ENCODE data around the gene RSU1. TPM values are rescaled to one million over a fixed set of nuclear protein-coding genes. Genes with fewer than 3 reads are reported as not detected.

RSU1 gene
- total RNA-seq, 2 experiments from 2014 or later: 69.5 to 72.7 TPM

DNA sequence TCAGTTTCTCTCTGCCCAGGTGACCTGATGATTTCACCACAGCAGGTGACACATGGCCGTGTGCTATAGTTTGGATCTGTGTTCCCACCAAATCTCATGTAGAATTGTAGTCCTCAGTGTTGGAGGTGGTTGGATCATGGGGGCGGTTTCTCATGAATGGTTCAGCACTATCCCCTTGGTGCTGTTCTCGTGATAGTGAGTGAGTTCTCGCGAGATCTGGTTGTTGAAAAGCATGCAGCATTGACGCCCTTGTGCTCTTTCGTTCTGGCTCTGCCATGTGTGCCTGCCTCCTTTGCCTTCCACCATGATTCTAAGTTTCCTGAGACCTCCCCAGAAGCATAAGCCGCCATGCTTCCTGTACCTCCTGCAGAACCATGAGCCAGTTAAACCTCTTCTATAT, 210.3 kb downstream of the RSU1 start:
- no peak overlapping the region for H3K4me3 Mint-ChIP-seq
- POLR2A ChIA-PET: no interaction called here
- ATAC-seq (ENCODE audit: low read depth) (no peak), DNase-seq (no peak)
- H3K4me1 Mint-ChIP-seq: no peaks in the 10 kb centered on the region
- peaks cover 8% of the 10 kb centered on the region for H3K36me3 Mint-ChIP-seq
- peaks cover 1% of the 10 kb centered on the region for H3K9me3 Mint-ChIP-seq
- H3K27ac Mint-ChIP-seq: no peak overlapping the region
- H3K27me3 Mint-ChIP-seq: no peaks in the 10 kb centered on the region

GRCh38 chr10:16606421-16606820, 210.8 kb downstream of the RSU1 start:
- POLR2A ChIA-PET: no interaction called here
- H3K36me3 Mint-ChIP-seq: peaks cover 8% of the 10 kb centered on the region
- no peaks in the 10 kb centered on the region for H3K4me1 Mint-ChIP-seq
- H3K4me3 Mint-ChIP-seq: no peak overlapping the region
- no peak for ATAC-seq (ENCODE audit: low read depth)
- no peaks in the 10 kb centered on the region for H3K27me3 Mint-ChIP-seq
- H3K9me3 Mint-ChIP-seq: peaks cover 1% of the 10 kb centered on the region
- DNase-seq: no peak
- no peak overlapping the region for H3K27ac Mint-ChIP-seq

DNA sequence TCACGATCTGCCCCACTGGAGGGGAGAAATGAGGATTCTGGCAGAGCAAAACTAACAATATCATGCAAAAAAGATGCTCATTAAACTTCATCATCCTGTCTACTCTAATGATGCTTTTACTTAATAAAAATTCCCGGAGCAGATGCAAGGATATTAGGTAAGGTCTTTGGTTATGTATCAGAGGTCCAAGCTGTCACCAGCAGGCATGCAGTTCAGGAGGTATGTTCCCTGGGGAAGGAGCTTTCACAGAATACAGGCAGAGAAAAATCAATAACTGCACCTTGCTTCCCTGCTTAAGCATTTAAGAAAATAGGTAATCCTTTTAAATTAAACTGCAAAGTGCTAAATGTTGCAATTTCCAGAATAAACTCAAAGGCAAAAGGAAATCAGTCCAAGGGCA, 213.9 kb downstream of the RSU1 start:
- no peak overlapping the region for H3K4me3 Mint-ChIP-seq

DNA sequence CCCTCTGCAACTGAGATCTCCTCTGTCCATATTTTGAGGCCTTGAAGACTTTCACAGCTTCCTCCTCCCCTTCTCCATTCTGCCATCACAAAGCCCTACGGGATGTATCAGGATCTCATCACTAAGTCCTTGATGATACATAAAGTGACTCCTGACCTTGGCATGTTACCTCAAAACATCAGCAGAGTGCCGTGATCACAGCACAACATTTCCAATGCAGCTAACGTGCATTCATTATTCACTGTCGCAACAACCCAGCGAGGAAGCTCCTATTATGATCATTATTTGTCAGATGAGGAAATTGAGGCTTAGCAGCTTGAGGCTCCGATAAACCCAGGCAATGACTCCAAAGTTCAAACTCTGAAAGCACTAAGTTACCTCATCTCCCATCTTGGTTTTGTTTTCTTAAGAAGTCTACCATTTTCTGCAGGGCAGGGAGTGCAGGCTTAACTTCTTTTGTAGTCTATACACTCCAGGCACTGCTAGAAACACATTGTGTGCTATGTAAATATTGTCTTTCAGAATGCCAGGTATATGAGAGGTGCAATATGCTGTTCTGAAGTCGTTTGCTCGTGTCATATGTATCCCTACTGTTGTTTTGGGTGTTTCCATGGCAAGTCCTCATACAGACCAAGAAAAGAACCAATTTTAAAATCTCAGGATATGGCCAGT, 215.0 kb downstream of the RSU1 start:
- H3K9me3 Mint-ChIP-seq: no peaks in the 10 kb centered on the region
- ATAC-seq (ENCODE audit: low read depth): no peak
- no peaks in the 10 kb centered on the region for H3K27me3 Mint-ChIP-seq
- no peaks in the 10 kb centered on the region for H3K4me1 Mint-ChIP-seq
- POLR2A ChIA-PET: no interaction called here
- no peak overlapping the region for H3K4me3 Mint-ChIP-seq
- peaks cover 10% of the 10 kb centered on the region for H3K36me3 Mint-ChIP-seq
- no peak overlapping the region for H3K27ac Mint-ChIP-seq
- DNase-seq: no peak

More for the DNA sequence above, 213.9 kb downstream of the RSU1 start:
- H3K4me1 Mint-ChIP-seq: no peaks in the 10 kb centered on the region
- no peaks in the 10 kb centered on the region for H3K27me3 Mint-ChIP-seq
- DNase-seq (no peak), ATAC-seq (ENCODE audit: low read depth) (no peak)
- H3K36me3 Mint-ChIP-seq: peaks cover 10% of the 10 kb centered on the region
- H3K27ac Mint-ChIP-seq: no peak overlapping the region
- H3K9me3 Mint-ChIP-seq: no peaks in the 10 kb centered on the region
- POLR2A ChIA-PET: no interaction called here

DNA sequence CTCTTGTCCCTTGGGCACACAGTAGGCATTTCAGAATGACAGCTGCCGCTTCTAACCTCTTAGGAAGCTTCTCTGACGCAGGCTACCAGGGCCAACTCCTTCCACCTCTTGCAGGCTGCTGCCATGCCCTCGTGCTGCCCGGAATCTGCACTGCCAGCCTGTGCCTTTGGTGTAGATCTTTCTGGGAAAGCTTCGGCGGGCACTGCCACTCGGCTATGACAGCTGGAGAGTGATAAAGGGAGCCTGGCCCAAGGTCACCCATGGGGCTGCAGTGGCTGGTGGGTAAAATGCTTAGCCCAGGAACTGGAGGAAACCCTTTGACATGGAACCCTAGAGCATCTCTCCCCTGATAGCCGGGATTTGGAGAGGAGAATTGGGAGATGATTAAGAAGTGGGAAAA, 217.6 kb downstream of the RSU1 start:
- Mint-ChIP-seq H3K9me3 (no peaks in the 10 kb centered on the region), H3K36me3 (peaks cover 6% of the 10 kb centered on the region), H3K27me3 (no peaks in the 10 kb centered on the region), H3K27ac (no peak overlapping the region), H3K4me3 (no peak overlapping the region), H3K4me1 (no peaks in the 10 kb centered on the region)
- ATAC-seq (ENCODE audit: low read depth): no peak
- POLR2A ChIA-PET: no interaction called here
- no peak for DNase-seq

DNA sequence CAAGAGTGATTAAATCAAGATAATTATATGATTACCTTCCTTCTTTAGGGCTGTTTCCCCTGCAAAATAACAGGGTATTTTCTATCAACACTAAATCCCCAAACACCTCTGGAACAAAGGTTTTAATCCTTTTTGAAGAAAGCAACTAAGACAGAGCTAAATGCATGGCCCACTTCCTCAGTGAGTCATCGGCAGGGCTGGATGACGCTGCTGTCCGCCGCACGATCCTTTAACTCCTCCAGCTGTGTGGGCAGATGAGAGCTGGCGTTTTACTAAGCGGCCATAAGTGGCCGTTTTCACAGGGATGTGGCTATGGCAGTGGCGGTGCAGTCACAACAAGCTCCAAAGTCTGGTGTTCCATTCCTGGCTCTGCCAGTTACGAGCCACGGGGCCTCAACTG, 219.6 kb downstream of the RSU1 start:
- no peaks in the 10 kb centered on the region for H3K9me3 Mint-ChIP-seq
- no peak overlapping the region for H3K4me3 Mint-ChIP-seq
- ATAC-seq (ENCODE audit: low read depth): no peak
- H3K27ac Mint-ChIP-seq: no peak overlapping the region
- DNase-seq: no peak
- no peaks in the 10 kb centered on the region for H3K4me1 Mint-ChIP-seq
- H3K27me3 Mint-ChIP-seq: no peaks in the 10 kb centered on the region
- H3K36me3 Mint-ChIP-seq: peaks cover 16% of the 10 kb centered on the region
- POLR2A ChIA-PET: no interaction called here

DNA sequence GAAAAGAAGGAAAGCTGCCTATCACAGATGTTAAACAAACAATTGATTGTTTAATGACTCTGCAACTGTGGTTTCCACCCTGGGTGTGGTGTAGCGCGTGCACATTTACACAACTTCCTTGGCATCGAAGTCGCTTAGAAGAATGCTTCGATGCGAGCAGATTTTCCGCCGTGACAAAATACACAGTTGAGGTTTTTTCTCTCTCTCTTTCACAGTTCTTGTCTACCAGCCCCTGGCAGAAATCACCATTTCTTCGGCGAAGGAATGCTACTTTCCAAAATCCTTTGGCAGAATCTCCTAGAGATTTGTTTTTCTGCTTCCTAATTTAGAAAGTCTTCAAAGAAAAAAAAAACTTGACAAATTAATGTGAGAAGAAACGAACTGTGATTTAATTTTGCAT, 224.8 kb downstream of the RSU1 start:
- Mint-ChIP-seq H3K9me3 (no peaks in the 10 kb centered on the region), H3K27me3 (no peaks in the 10 kb centered on the region), H3K4me1 (no peaks in the 10 kb centered on the region), H3K27ac (no peak overlapping the region), H3K4me3 (no peak overlapping the region), H3K36me3 (peaks cover 10% of the 10 kb centered on the region)
- POLR2A ChIA-PET: no interaction called here
- DNase-seq (no peak), ATAC-seq (ENCODE audit: low read depth) (no peak)

DNA sequence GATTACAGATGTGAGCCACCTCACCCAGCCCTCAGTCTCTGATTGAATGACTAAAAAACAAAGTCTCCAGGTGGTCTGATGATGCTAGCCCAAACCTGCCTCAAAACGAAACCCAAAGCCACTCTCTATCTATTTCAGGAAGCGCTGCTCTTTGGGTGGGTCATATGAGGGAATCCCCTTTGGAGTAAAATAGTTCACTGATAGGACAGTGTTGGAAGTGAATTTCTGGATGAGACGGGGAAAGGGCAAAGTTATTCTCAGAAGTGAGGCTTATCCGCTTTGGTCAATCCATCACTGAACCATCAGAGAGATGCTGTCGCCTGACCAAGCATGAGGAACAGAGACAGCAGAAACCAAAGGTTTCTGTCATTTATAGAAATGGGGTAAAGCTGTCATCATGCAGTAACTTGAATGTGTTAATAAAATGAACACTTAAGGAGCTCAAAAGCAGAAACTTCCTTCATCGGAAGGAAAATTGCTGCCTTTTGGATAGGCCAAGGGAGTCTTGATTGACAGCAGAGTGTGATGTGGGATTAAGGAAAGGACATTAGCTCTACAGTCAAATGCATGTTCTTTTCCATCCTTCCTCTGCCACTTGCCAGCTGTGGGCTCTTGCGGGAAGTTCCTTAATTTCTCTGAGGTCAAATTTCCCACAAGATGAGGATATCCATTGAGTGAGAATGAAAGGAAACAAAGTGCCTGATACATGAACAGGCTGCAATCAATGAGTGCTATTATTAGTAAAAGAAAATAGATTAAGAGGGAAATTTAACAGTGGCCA, 230.7 kb downstream of the RSU1 start:
- Mint-ChIP-seq H3K36me3 (no peaks in the 10 kb centered on the region), H3K27ac (no peak overlapping the region), H3K4me1 (no peaks in the 10 kb centered on the region), H3K4me3 (no peak overlapping the region), H3K27me3 (no peaks in the 10 kb centered on the region), H3K9me3 (peaks cover 1% of the 10 kb centered on the region)
- ATAC-seq (ENCODE audit: low read depth) (no peak), DNase-seq (no peak)
- POLR2A ChIA-PET: no interaction called here

GRCh38 chr10:16585103-16585502, 232.1 kb downstream of the RSU1 start:
- ATAC-seq (ENCODE audit: low read depth) (no peak), DNase-seq (no peak)
- Mint-ChIP-seq H3K36me3 (no peaks in the 10 kb centered on the region), H3K27me3 (peaks cover 3% of the 10 kb centered on the region), H3K27ac (no peak overlapping the region), H3K9me3 (peaks cover 1% of the 10 kb centered on the region), H3K4me1 (no peaks in the 10 kb centered on the region), H3K4me3 (no peak overlapping the region)
- POLR2A ChIA-PET: no interaction called here

DNA sequence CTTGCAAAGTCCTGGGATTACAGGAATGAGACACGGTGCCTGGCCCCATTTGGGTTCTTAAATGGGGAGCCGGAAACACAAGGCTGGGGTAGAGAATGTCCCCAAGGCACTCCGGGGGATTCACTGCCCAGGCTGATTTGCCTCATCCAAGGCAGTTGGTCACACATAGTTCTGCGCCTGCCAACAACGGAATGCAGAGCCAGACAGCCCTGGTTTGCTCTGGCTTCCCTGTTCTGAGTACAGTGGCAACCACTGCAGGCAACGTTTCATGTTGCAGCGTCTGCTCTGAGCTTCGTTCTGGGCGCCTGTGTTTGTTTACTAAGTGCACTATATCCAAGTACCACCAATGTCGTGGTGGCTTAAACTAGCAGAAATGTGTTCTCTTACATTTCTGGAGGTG, 233.8 kb downstream of the RSU1 start:
- H3K4me3 Mint-ChIP-seq: no peak overlapping the region
- no peaks in the 10 kb centered on the region for H3K36me3 Mint-ChIP-seq
- POLR2A ChIA-PET: no interaction called here
- peaks cover 3% of the 10 kb centered on the region for H3K27me3 Mint-ChIP-seq
- no peak overlapping the region for H3K27ac Mint-ChIP-seq
- H3K9me3 Mint-ChIP-seq: peaks cover 1% of the 10 kb centered on the region
- DNase-seq (no peak), ATAC-seq (ENCODE audit: low read depth) (no peak)
- no peaks in the 10 kb centered on the region for H3K4me1 Mint-ChIP-seq

DNA sequence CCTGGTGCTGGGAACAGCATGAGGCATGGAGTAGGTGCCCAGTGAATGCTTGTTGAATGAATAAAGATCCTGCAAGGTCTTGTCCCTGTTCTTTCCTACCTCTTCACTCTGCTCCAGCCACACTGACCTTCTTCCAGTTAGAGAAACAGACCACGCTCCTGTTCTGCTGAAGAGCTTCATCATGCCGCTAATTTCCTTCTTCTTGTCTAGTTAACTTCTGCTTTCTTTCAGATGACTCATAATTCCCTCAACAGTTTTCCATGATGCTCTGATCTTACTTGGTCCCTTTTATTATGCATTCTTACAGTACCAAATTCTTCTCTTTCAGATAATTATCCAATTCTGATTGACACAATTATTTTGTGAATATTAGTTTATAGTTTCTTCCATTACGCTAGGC, 236.0 kb downstream of the RSU1 start:
- no peak overlapping the region for H3K27ac Mint-ChIP-seq

DNA sequence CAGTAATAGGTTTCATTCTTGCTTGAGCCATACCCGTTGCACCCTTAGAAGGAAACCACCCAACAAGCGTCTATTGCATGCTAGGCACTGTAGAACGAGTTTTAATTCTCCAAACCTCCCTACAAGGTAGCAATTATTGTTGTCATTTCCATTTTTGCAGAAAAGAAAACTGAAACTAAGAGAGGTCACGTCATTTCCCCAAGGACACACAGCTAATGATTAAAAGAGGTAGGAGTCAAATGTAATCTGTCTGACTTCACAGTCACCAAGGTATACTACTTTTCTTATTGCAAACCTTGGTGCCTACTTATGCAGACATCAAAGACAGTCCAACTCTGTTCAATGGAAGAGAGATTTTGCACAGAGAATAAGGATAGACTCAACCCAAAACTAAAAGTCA, 246.5 kb downstream of the RSU1 start:
- POLR2A ChIA-PET: no interaction called here
- H3K27me3 Mint-ChIP-seq: peaks cover 5% of the 10 kb centered on the region
- H3K27ac Mint-ChIP-seq: no peak overlapping the region
- H3K9me3 Mint-ChIP-seq: peaks cover 1% of the 10 kb centered on the region
- peaks cover 6% of the 10 kb centered on the region for H3K4me1 Mint-ChIP-seq
- ATAC-seq (ENCODE audit: low read depth) (no peak), DNase-seq (no peak)
- no peak overlapping the region for H3K4me3 Mint-ChIP-seq
- H3K36me3 Mint-ChIP-seq: no peaks in the 10 kb centered on the region

More for the DNA sequence above, 236.0 kb downstream of the RSU1 start:
- peaks cover 1% of the 10 kb centered on the region for H3K9me3 Mint-ChIP-seq
- no peak for ATAC-seq (ENCODE audit: low read depth)
- POLR2A ChIA-PET: no interaction called here
- peaks cover 7% of the 10 kb centered on the region for H3K27me3 Mint-ChIP-seq
- H3K4me3 Mint-ChIP-seq: no peak overlapping the region
- no peaks in the 10 kb centered on the region for H3K4me1 Mint-ChIP-seq
- DNase-seq: no peak
- H3K36me3 Mint-ChIP-seq: no peaks in the 10 kb centered on the region

DNA sequence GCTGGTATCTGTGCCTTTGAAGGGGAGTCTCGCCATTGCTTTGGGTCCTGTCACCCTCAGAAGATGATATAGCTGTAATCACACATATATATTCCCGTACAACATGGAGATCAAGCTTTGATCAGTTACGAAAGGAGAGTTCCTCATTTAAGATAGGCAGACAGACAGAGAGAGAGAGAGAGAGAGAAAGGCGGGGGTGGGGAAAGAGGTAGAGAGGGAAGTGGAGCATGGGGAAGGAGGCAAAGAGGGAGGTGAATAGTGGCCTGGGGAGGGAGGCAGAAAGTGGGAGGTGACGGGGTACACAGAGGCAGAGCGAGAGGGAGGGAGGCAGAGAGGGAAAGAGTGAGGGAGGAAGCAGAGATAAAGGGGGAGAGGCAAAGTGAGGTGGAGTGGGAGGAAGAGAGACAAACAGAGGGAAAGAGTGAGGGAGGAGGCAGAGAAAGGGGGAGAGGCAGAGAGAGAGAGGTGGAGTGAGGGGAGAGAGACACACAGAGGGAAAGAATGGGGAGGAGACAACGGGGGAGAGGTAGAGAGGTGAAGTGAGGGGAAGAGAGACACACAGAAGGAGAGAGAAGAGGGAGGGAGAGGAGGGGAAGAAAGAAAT, 250.9 kb downstream of the RSU1 start:
- DNase-seq (no peak), ATAC-seq (ENCODE audit: low read depth) (no peak)
- no peaks in the 10 kb centered on the region for H3K36me3 Mint-ChIP-seq
- no peak overlapping the region for H3K4me3 Mint-ChIP-seq
- no peaks in the 10 kb centered on the region for H3K27me3 Mint-ChIP-seq
- H3K4me1 Mint-ChIP-seq: peaks cover 6% of the 10 kb centered on the region
- peaks cover 2% of the 10 kb centered on the region for H3K9me3 Mint-ChIP-seq
- no peak overlapping the region for H3K27ac Mint-ChIP-seq
- POLR2A ChIA-PET: no interaction called here

DNA sequence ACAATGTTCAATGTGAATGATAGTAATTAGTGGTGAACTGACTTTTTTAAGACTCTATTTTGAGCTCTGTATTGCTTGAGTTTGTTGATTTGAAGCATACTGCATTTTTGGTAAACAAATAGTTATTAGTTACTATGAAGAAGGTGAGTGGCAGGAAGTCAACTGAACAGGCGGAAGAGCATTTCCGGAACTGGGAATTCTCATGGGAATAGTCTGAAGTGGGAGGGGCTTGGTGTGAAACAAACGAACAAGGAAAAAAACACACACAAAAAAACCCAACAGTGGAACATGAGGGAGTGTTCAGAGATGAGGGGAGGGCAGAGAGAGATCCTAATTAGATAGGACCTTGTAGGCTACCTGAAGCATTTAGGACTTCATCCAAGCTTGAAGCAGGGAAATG, 251.6 kb downstream of the RSU1 start:
- DNase-seq: no peak
- Mint-ChIP-seq H3K36me3 (no peaks in the 10 kb centered on the region), H3K4me3 (no peak overlapping the region), H3K27me3 (no peaks in the 10 kb centered on the region), H3K9me3 (peaks cover 2% of the 10 kb centered on the region), H3K27ac (no peak overlapping the region), H3K4me1 (peaks cover 5% of the 10 kb centered on the region)
- ATAC-seq (ENCODE audit: low read depth): no peak
- POLR2A ChIA-PET: no interaction called here
